HEK293 (cell line): ENCODE results near the gene BTBD17.

Experiments
- CTCF ChIA-PET: fragments of 350-600 bp; formaldehyde crosslinking; extraction: SDS; loops from one replicate; lab custom pipeline; 2021; ENCODE audit warnings: antibody characterized with exemption; lab: Yijun Ruan, JAX
- POLR2A ChIA-PET: fragments of 300-600 bp; formaldehyde crosslinking; extraction: SDS; loops from one replicate; lab custom pipeline; 2020; ENCODE audit warnings: antibody characterized with exemption, inconsistent platforms; lab: Yijun Ruan, JAX
- H3K27ac ChIP-seq: fragments of 200-500 bp; sonication (Bioruptor generic); 2 replicates; pipeline ENCODE4 v1.5.1; 2014; ENCODE audit warnings: low read depth, low read length, control low read depth, inconsistent platforms; ENCODE audit errors: extremely low read depth
- H3K36me3 ChIP-seq, 2 experiments: fragments of 200-500 bp in 1 of 2; sonication (Bioruptor generic) in 1 of 2; 1 replicate in 1 of 2; 2 replicates in 1 of 2; pipeline ENCODE4 v1.5.1; 2014 to 2017; ENCODE audit warnings: inconsistent platforms in 2 of 2, low read length in 2 of 2; ENCODE audit not compliant: control insufficient read depth in 2 of 2, insufficient read depth in 1 of 2
- H3K4me1 ChIP-seq: fragments of 200-500 bp; sonication (Bioruptor generic); 2 replicates; pipeline ENCODE4 v1.5.1; 2014; ENCODE audit warnings: mild to moderate bottlenecking, low read length, inconsistent platforms; ENCODE audit not compliant: control insufficient read depth, insufficient read depth
- H3K4me3 ChIP-seq: 2 replicates; pipeline ENCODE4 v1.5.1; 2011; ENCODE audit warnings: low read depth, mild to moderate bottlenecking, control low read depth, low read length, moderate library complexity
- H3K9me3 ChIP-seq: fragments of 200-500 bp; sonication (Bioruptor generic); 2 replicates; pipeline ENCODE4 v1.5.1; 2014; ENCODE audit warnings: low read depth, low read length, inconsistent platforms; ENCODE audit not compliant: control insufficient read depth, insufficient read depth
- GLIS1 ChIP-seq: fragments of 450-650 bp; formaldehyde crosslinking; IDR thresholded peaks from 2 replicates; pipeline ENCODE4 v1.5.1; 2016; ENCODE audit warnings: missing biosample characterization, missing genetic modification characterization
- SETDB1 ChIP-seq: IDR thresholded peaks from one replicate; pipeline ENCODE4 v1.6.1; 2017; ENCODE audit warnings: mild to moderate bottlenecking, low read length, moderate library complexity, mixed read lengths; ENCODE audit not compliant: insufficient read length
- ZBTB17 ChIP-seq: fragments of 450-650 bp; formaldehyde crosslinking; IDR thresholded peaks from 2 replicates; pipeline ENCODE4 v1.5.1; 2016; ENCODE audit warnings: missing biosample characterization, missing genetic modification characterization
- ZBTB48 ChIP-seq: fragments of 450-650 bp; formaldehyde crosslinking; IDR thresholded peaks from 2 replicates; pipeline ENCODE4 v1.5.1; 2016; ENCODE audit warnings: missing biosample characterization, missing genetic modification characterization
- ZBTB8A ChIP-seq: fragments of 450-650 bp; formaldehyde crosslinking; IDR thresholded peaks from 2 replicates; pipeline ENCODE4 v1.5.1; 2016; ENCODE audit warnings: missing biosample characterization, missing genetic modification characterization
- ZFHX2 ChIP-seq: fragments of 450-650 bp; formaldehyde crosslinking; conservative IDR thresholded peaks from 2 replicates; pipeline ENCODE4 v1.5.1; 2016; ENCODE audit warnings: missing biosample characterization, missing genetic modification characterization
- ZFP3 ChIP-seq: fragments of 450-650 bp; formaldehyde crosslinking; IDR thresholded peaks from 2 replicates; pipeline ENCODE4 v1.5.1; 2016; ENCODE audit warnings: low read depth, missing biosample characterization, missing genetic modification characterization
- ZNF112 ChIP-seq: fragments of 450-650 bp; formaldehyde crosslinking; IDR thresholded peaks from 2 replicates; pipeline ENCODE4 v1.5.0; 2017; ENCODE audit warnings: missing biosample characterization, missing genetic modification characterization
- ZNF324 ChIP-seq: fragments of 450-650 bp; formaldehyde crosslinking; IDR thresholded peaks from 2 replicates; pipeline ENCODE4 v1.5.1; 2016; ENCODE audit warnings: missing biosample characterization, missing genetic modification characterization
- ZNF548 ChIP-seq: fragments of 450-650 bp; formaldehyde crosslinking; IDR thresholded peaks from 2 replicates; pipeline ENCODE4 v1.5.1; 2016; ENCODE audit warnings: missing biosample characterization, missing genetic modification characterization
- ZNF596 ChIP-seq: fragments of 450-650 bp; IDR thresholded peaks from 2 replicates; pipeline ENCODE4 v1.5.0; 2018; ENCODE audit warnings: missing biosample characterization, mild to moderate bottlenecking, missing genetic modification characterization, moderate library complexity
- ZNF701 ChIP-seq: fragments of 450-650 bp; formaldehyde crosslinking; IDR thresholded peaks from 2 replicates; pipeline ENCODE4 v1.5.1; 2016; ENCODE audit warnings: missing biosample characterization, missing genetic modification characterization
- ZNF707 ChIP-seq: fragments of 450-650 bp; formaldehyde crosslinking; IDR thresholded peaks from 2 replicates; pipeline ENCODE4 v1.5.1; 2016; ENCODE audit warnings: missing biosample characterization, missing genetic modification characterization
- ZNF837 ChIP-seq: fragments of 450-650 bp; formaldehyde crosslinking; IDR thresholded peaks from 2 replicates; pipeline ENCODE4 v1.5.1; 2016; ENCODE audit warnings: missing biosample characterization, missing genetic modification characterization
- TF ChIP-seq, protein P1 (sequence below): fragments of 450-650 bp; formaldehyde crosslinking; IDR thresholded peaks from 2 replicates; pipeline ENCODE4 v1.5.1; 2017; ENCODE audit warnings: missing biosample characterization, missing genetic modification characterization
- TF ChIP-seq, protein P2 (sequence below): fragments of 450-650 bp; formaldehyde crosslinking; IDR thresholded peaks from 2 replicates; pipeline ENCODE4 v1.5.1; 2016; ENCODE audit warnings: missing biosample characterization, missing genetic modification characterization, borderline replicate concordance
- TF ChIP-seq, protein P3 (sequence below): fragments of 450-650 bp; formaldehyde crosslinking; IDR thresholded peaks from 2 replicates; pipeline ENCODE4 v1.5.1; 2016; ENCODE audit warnings: missing biosample characterization, missing genetic modification characterization
- TF ChIP-seq, protein P4 (sequence below): fragments of 450-650 bp; formaldehyde crosslinking; IDR thresholded peaks from 2 replicates; pipeline ENCODE4 v1.5.1; 2016; ENCODE audit warnings: missing biosample characterization, missing genetic modification characterization
- TF ChIP-seq, protein P5 (sequence below): fragments of 450-650 bp; formaldehyde crosslinking; conservative IDR thresholded peaks from 2 replicates; pipeline ENCODE4 v1.5.1; 2016; ENCODE audit warnings: low read depth, missing biosample characterization, missing genetic modification characterization
- TF ChIP-seq, protein P6 (sequence below): fragments of 450-650 bp; formaldehyde crosslinking; IDR thresholded peaks from 2 replicates; pipeline ENCODE4 v1.5.1; 2016; ENCODE audit warnings: missing biosample characterization, missing genetic modification characterization

The BTBD17 gene

DNA sequence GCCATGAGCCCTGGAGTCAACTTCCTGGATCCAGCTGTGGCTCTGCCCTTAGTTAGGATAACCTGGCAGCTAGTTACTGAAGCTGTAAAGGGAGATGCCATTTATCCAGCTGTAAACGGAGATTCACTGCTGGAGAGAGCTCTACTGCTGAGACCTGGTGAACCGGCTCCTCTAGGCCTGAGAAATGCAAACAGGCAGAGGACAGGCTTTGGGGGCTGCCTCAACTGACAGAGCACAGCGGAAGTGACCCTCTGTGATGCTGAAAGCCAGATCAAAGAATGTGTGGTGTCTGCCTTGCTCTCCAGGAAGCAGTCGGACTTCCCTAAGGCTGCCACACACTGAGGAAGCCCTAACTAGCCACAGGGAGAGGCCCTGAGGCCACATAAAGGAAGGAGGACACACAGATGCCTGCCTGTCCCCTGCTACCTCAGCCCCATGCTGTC is 48.4 kb upstream of the BTBD17 start (continued):
- TF ChIP-seq, protein P1, sequence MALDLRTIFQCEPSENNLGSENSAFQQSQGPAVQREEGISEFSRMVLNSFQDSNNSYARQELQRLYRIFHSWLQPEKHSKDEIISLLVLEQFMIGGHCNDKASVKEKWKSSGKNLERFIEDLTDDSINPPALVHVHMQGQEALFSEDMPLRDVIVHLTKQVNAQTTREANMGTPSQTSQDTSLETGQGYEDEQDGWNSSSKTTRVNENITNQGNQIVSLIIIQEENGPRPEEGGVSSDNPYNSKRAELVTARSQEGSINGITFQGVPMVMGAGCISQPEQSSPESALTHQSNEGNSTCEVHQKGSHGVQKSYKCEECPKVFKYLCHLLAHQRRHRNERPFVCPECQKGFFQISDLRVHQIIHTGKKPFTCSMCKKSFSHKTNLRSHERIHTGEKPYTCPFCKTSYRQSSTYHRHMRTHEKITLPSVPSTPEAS (tag by site-specific recombination), result no peak
- TF ChIP-seq SETDB1, result no peak
- TF ChIP-seq ZFHX2, result no peak
- TF ChIP-seq ZNF596 (tag by site-specific recombination), result no peak
- TF ChIP-seq, protein P2, sequence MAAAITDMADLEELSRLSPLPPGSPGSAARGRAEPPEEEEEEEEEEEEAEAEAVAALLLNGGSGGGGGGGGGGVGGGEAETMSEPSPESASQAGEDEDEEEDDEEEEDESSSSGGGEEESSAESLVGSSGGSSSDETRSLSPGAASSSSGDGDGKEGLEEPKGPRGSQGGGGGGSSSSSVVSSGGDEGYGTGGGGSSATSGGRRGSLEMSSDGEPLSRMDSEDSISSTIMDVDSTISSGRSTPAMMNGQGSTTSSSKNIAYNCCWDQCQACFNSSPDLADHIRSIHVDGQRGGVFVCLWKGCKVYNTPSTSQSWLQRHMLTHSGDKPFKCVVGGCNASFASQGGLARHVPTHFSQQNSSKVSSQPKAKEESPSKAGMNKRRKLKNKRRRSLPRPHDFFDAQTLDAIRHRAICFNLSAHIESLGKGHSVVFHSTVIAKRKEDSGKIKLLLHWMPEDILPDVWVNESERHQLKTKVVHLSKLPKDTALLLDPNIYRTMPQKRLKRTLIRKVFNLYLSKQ (tag by site-specific recombination), result no peak
- TF ChIP-seq, protein P3, sequence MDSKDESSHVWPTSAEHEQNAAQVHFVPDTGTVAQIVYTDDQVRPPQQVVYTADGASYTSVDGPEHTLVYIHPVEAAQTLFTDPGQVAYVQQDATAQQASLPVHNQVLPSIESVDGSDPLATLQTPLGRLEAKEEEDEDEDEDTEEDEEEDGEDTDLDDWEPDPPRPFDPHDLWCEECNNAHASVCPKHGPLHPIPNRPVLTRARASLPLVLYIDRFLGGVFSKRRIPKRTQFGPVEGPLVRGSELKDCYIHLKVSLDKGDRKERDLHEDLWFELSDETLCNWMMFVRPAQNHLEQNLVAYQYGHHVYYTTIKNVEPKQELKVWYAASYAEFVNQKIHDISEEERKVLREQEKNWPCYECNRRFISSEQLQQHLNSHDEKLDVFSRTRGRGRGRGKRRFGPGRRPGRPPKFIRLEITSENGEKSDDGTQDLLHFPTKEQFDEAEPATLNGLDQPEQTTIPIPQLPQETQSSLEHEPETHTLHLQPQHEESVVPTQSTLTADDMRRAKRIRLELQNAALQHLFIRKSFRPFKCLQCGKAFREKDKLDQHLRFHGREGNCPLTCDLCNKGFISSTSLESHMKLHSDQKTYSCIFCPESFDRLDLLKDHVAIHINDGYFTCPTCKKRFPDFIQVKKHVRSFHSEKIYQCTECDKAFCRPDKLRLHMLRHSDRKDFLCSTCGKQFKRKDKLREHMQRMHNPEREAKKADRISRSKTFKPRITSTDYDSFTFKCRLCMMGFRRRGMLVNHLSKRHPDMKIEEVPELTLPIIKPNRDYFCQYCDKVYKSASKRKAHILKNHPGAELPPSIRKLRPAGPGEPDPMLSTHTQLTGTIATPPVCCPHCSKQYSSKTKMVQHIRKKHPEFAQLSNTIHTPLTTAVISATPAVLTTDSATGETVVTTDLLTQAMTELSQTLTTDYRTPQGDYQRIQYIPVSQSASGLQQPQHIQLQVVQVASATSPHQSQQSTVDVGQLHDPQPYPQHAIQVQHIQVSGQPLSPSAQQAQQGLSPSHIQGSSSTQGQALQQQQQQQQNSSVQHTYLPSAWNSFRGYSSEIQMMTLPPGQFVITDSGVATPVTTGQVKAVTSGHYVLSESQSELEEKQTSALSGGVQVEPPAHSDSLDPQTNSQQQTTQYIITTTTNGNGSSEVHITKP (tag by site-specific recombination), result no peak

DNA sequence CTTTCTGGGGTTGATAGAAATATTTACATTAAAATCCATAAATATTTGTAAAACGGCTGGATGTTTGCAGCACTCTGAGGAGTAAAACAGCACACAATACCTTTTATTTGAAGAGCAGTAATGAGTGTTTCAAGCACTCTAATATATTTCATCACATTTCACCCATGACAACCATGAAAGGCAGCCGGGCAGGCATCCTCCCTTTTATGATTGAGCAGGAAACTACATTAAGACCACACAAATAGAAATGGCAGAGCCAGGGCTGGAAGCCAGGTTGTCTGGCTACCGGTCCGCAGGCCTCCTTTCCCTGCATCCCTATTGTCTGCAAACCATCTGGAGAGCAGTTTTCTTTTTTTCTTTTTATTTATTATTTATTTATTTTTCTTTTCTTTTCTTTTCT is 47.1 kb upstream of the BTBD17 start:
- H3K36me3 ChIP-seq, result no peaks in the 10 kb centered on the region
- ChIA-PET CTCF (interaction anchor here (1.4 to 9.1 kb wide), 2 partner anchors 40 to 47 kb away, joined by 3 to 61 read pairs; no protein-coding TSS in a partner anchor), POLR2A (interaction anchor here (0.8 kb wide), 1 partner anchor 75 kb away, joined by 3 read pairs; no protein-coding TSS in a partner anchor)
- H3K9me3 ChIP-seq, result no peaks in the 10 kb centered on the region
- no peaks in the 10 kb centered on the region for H3K4me1 ChIP-seq
- no peak overlapping the region for H3K4me3 ChIP-seq
- no peak overlapping the region for H3K27ac ChIP-seq
- TF ChIP-seq ZBTB17 (no peak), ZFP3 (tag by site-specific recombination) (no peak), ZNF548 (tag by site-specific recombination) (no peak), ZBTB8A (tag by site-specific recombination) (no peak), ZNF112 (tag by site-specific recombination) (no peak), ZNF837 (tag by site-specific recombination) (no peak), ZNF701 (tag by site-specific recombination) (no peak), GLIS1 (no peak), ZNF707 (tag by site-specific recombination) (no peak), ZBTB48 (tag by site-specific recombination) (no peak), ZNF324 (tag by site-specific recombination) (no peak)
- TF ChIP-seq, protein P4, sequence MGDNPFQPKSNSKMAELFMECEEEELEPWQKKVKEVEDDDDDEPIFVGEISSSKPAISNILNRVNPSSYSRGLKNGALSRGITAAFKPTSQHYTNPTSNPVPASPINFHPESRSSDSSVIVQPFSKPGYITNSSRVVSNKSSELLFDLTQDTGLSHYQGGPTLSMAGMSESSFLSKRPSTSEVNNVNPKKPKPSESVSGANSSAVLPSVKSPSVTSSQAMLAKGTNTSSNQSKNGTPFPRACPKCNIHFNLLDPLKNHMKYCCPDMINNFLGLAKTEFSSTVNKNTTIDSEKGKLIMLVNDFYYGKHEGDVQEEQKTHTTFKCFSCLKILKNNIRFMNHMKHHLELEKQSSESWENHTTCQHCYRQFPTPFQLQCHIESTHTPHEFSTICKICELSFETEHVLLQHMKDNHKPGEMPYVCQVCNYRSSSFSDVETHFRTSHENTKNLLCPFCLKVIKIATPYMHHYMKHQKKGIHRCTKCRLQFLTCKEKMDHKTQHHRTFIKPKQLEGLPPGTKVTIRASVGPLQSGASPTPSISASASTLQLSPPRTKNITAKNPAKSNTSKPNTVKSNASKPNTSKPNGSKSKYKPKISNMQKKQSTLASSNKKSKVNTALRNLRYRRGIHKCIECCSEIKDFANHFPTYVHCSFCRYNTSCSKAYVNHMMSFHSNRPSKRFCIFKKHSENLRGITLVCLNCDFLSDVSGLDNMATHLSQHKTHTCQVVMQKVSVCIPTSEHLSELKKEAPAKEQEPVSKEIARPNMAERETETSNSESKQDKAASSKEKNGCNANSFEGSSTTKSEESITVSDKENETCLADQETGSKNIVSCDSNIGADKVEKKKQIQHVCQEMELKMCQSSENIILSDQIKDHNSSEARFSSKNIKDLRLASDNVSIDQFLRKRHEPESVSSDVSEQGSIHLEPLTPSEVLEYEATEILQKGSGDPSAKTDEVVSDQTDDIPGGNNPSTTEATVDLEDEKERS (tag by site-specific recombination), result no peak
- TF ChIP-seq, protein P5, sequence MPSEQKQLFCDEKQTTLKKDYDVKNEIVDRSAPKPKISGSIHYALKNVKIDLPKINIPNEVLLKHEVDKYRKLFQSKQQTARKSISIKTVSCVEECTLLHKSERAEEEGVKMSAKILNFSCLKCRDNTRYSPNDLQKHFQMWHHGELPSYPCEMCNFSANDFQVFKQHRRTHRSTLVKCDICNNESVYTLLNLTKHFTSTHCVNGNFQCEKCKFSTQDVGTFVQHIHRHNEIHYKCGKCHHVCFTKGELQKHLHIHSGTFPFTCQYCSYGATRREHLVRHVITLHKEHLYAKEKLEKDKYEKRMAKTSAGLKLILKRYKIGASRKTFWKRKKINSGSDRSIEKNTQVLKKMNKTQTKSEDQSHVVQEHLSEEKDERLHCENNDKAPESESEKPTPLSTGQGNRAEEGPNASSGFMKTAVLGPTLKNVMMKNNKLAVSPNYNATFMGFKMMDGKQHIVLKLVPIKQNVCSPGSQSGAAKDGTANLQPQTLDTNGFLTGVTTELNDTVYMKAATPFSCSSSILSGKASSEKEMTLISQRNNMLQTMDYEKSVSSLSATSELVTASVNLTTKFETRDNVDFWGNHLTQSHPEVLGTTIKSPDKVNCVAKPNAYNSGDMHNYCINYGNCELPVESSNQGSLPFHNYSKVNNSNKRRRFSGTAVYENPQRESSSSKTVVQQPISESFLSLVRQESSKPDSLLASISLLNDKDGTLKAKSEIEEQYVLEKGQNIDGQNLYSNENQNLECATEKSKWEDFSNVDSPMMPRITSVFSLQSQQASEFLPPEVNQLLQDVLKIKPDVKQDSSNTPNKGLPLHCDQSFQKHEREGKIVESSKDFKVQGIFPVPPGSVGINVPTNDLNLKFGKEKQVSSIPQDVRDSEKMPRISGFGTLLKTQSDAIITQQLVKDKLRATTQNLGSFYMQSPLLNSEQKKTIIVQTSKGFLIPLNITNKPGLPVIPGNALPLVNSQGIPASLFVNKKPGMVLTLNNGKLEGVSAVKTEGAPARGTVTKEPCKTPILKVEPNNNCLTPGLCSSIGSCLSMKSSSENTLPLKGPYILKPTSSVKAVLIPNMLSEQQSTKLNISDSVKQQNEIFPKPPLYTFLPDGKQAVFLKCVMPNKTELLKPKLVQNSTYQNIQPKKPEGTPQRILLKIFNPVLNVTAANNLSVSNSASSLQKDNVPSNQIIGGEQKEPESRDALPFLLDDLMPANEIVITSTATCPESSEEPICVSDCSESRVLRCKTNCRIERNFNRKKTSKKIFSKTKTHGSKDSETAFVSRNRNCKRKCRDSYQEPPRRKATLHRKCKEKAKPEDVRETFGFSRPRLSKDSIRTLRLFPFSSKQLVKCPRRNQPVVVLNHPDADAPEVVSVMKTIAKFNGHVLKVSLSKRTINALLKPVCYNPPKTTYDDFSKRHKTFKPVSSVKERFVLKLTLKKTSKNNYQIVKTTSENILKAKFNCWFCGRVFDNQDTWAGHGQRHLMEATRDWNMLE (tag by site-specific recombination), result no peak
- TF ChIP-seq, protein P6, sequence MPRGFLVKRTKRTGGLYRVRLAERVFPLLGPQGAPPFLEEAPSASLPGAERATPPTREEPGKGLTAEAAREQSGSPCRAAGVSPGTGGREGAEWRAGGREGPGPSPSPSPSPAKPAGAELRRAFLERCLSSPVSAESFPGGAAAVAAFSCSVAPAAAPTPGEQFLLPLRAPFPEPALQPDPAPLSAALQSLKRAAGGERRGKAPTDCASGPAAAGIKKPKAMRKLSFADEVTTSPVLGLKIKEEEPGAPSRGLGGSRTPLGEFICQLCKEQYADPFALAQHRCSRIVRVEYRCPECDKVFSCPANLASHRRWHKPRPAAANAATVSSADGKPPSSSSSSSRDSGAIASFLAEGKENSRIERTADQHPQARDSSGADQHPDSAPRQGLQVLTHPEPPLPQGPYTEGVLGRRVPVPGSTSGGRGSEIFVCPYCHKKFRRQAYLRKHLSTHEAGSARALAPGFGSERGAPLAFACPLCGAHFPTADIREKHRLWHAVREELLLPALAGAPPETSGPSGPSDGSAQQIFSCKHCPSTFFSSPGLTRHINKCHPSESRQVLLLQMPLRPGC (tag by site-specific recombination), result no peak
